ENCODE data around the gene ARHGEF40.

GRCh38 chr14:21093018-21093417, 22.9 kb downstream of the ARHGEF40 start:
- no peak for TF ChIP-seq ELF4 (IDR thresholded peaks at IDR 0.05)
- TF ChIP-seq ARNT (IDR thresholded peaks at IDR 0.05) = no peak
- TF ChIP-seq FOXK2 (IDR thresholded peaks at IDR 0.05) = no peak
- TF ChIP-seq FOXM1 (IDR thresholded peaks at IDR 0.05; ENCODE audit: borderline replicate concordance) = no peak
- no peak for TF ChIP-seq ZNF384 (IDR thresholded peaks at IDR 0.05)
- TF ChIP-seq CTBP1 (IDR thresholded peaks at IDR 0.05; ENCODE audit: borderline replicate concordance) = no peak
- no peak for TF ChIP-seq FOXA1 (IDR thresholded peaks at IDR 0.05)
- no peak for TF ChIP-seq SP1 (IDR thresholded peaks at IDR 0.05)
- TF ChIP-seq BHLHE40 (IDR thresholded peaks at IDR 0.05; ENCODE audit: borderline replicate concordance) = no peak
- TF ChIP-seq LEF1 (IDR thresholded peaks at IDR 0.05; ENCODE audit: borderline replicate concordance) = no peak
- TF ChIP-seq L3MBTL2 (conservative IDR thresholded peaks at IDR 0.05) = no peak
